SH-SY5Y (cell line): Measurements from ENCODE around the gene NAGS.
A peak's percentile ranks its signal among the peaks of the same experiment; 100 is the strongest.

Experiments
- GATA2 ChIP-seq: IDR thresholded peaks from 2 replicates; pipeline ENCODE4 v1.6.1; 2011; ENCODE audit warnings: mild to moderate bottlenecking, low read depth, low read length
- GATA3 ChIP-seq: IDR thresholded peaks from 2 replicates; pipeline ENCODE4 v1.6.1; 2011; ENCODE audit warnings: low read depth, mild to moderate bottlenecking, low read length, moderate library complexity

NAGS gene

DNA sequence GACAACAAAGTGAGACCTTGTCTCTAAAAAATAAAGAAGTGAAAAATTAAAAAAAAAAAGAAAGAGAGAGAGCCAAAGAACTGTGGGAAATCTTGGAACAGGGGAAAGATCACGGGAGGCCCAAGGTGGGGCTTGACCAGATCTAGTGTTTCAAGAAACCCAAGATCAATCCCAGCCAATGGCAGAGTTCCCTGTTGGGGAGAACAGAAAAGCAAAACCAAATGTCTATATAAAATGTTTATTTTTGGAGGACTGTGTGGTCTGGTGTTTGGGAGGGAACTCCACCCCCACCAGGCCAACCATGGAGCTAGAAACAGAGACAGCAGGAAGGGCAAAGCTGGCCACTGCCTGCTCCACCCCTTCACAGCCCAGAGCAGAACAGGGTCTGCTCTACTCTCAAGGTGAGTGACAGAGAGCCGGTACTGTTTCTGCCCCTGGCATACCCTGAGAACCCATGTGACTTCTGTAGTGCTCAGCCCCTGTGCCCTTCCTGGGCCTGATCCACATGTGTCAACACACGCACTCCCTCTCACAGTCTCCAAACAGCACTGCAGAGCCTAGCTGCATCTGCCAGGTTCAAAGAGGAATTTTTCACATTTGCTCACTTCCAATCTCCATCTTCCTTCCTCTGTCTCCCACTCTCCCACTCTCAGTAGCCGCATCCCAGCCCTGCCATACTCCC lies 6.7 kb downstream of the NAGS start:
- TF ChIP-seq GATA2, result no peak
- no peak for TF ChIP-seq GATA3

DNA sequence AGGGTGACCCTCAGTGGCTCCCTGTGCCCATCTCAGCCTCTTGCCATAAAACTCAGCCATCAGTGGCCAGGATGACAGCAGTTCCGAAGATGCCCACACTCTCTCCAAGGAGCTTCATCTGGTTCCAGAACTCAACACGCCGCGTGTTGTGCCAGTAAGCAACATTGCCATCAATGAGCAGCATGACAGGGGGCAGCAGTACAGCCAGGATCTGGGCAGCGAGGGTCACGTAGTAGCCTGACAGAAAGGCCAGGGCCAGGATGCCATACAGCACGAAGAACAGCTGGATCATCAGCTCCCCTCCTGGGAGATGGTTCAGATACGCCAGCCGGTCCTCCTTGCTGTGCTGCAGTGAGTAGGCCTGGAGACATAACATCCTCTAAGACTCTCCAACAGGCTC lies 7.5 kb downstream of the NAGS start:
- no peak for TF ChIP-seq GATA3
- no peak for TF ChIP-seq GATA2

- TF ChIP-seq GATA2, result no peak
- TF ChIP-seq GATA3, result no peak
Measured at GRCh38 chr17:44012391-44012790, 8.0 kb downstream of the NAGS start.

DNA sequence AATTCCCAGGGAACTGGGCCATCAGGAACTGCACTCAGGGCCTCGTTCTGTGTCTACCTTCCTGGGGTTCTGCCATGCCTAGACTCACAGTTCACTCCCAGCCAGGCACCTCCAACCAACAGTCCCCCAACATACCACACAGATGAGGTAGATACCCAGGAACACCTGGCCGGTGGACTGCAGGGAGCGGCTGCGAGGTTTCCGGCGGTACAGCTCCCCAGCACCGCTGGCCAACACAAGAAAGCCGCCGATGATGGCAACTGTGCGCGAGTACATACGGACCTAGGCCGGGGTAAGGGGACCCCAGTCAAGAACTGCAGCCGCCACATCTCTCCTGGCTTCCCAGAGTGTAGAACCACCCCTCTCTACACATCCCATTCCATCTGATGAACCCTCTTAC lies 8.5 kb downstream of the NAGS start:
- TF ChIP-seq GATA2 (no peak), GATA3 (no peak)

DNA sequence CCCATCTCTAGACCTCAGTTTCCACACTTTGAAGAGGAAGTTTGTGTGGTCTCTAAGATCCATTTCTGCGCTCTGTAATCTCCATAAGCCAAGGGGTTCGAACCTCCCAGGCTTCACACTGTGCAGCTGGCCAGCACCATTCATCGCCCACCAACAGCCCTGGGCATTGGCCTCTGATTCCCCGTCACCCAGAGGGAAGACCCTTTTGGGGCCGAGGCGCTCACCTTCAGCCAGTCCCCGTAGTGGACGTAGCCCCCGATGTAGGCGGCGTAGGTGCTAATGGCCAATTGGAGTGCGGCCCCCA lies 9.7 kb downstream of the NAGS start:
- no peak for TF ChIP-seq GATA2
- no peak for TF ChIP-seq GATA3

DNA sequence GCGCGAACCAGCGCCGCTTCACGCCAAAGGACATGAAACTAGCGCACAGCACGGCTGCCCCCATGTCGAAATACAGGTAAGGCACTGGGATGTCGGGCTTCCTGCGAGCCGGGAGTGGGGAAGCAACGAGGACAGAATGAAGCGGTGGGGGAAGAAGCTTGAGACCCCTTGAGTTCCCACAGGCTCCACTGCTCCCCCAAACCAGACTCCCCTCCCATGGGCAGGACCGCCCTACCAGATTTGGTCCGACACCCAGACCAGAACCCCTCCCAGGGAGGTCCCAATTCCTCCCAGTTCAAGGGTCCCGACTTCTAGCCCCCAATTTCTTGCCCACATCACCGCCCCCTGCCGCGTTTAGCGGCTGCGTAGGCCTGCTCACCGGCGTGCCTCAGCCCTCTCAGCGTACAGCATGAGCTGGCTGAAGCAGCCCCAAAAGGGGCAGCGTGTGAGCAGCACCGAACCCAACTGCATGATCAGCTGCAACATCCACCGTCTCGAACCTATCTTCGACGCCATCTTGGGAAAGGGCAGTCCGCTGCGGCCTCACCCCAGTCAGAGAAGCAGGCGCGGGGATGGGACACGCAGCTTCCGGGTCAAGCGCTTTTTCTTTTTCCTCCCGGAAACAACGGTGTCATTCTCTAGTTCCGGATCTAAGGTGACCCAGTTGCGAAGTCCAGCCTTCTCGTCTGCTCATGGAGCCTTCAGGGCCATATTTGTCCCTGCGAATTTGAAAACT lies 10.2 kb downstream of the NAGS start, which contains the start of gene TMEM101:
TSS of gene TMEM101 (minus strand) at position 527 of the 736 bp plus-strand sequence. CDS start at position 516, 11 bp downstream.
- TF ChIP-seq GATA2, result 0 out of 2 replicates have a peak, but pooled peaks have one; percentile 13
- no peak for TF ChIP-seq GATA3

GRCh38 chr17:44022246-44022645 lies 17.8 kb downstream of the NAGS start:
- no peak for TF ChIP-seq GATA2
- no peak for TF ChIP-seq GATA3

- TF ChIP-seq GATA3 (no peak), GATA2 (no peak)
Measured at GRCh38 chr17:44023545-44024270, 19.3 kb downstream of the NAGS start.

GRCh38 chr17:44024271-44024663 lies 19.8 kb downstream of the NAGS start:
- TF ChIP-seq GATA3 (no peak), GATA2 (peak; percentile 91)

DNA sequence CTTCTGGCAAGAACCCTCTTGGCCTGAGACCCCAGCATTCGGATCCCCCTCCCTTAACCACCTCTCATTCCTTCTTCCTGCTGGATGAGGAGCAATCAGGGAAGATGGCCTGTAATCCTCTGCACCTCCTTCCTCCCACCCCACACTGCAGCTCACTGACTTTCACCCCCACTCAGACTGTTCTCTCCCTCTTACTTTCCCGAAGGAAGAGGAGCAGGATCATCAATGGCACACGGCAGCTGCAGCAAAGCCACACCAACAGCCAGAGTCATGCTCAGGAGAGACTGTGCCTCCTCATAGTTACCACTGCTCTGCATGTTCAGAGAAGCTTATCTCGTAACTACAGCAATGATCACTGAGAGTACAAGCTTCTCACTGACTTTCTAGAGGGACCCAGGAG lies 20.4 kb downstream of the NAGS start:
- TF ChIP-seq GATA3 (no peak), GATA2 (no peak)

DNA sequence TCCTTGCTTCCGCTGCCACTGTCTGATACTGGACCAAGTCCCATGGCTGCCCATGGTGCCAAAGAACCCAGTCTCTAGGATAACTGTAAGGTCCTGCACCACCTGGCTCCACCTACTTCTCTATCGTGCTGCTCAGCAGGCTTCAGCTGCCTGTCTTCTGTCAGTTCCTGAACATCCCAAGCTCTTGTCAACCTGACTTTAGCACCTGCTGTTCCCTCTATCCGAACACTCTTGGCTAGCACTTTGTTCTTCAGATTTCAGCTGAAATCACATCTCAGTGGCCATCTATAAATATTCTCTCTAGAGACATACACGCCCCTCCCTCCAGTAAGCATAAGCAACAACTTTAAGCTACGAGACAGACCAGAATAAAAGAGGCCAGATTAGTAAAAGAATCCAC lies 25.3 kb downstream of the NAGS start:
- TF ChIP-seq GATA2 (no peak), GATA3 (no peak)

GRCh38 chr17:44030482-44030881 lies 26.1 kb downstream of the NAGS start:
- TF ChIP-seq GATA2 (no peak), GATA3 (no peak)

GRCh38 chr17:44033861-44034408 lies 29.5 kb downstream of the NAGS start:
- TF ChIP-seq GATA2, result no peak
- TF ChIP-seq GATA3, result no peak

DNA sequence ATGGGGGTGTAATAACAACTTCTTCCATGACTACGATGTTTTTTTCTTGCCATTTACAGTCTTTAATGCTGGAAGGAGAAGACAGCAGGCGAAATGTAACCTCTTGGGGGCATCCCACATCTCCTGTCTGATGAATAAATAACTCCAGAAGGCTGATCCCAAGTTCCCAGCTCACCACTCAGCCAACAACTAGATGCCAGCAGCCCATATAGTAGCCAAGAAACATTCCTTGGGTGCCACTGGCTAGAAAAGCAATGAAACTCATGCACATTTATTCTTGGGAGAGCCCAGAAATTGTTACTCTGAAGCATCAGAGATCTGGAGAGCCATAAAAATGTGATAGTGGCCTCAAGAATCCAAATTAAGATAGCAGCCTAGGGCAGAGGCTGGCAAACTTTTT lies 33.0 kb downstream of the NAGS start:
- TF ChIP-seq GATA3 (no peak), GATA2 (no peak)
